ENCODE results near the gene ZNF689.
A peak's percentile ranks its signal among the peaks of the same experiment; 100 is the strongest.
"Not testable (repeated sequence)": the region's sequence is repeated elsewhere in the genome, so short reads cannot be mapped to it uniquely, and the experiment has no call there.

ZNF689 gene

DNA sequence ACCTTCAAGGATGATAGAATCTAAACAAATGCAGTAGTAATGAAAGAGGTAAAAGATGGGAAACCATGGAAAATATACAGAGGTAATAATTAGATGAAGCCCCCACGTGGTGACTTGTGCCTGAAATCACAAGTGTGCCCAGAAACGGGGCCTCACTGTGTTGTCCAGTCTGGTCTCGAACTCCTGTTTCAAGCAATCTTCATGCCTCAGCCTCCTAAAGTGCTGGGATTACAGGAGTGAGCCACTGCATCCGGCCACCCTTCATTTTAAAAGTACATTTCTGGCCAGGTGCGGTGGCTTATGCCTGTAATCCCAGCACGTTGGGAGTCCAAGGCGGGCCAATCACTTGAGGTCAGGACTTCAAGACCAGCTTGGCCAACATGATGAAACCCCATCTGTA lies 26.4 kb upstream of the ZNF689 start:
- no peak overlapping the region for H3K4me3 ChIP-seq (replicated peaks in 1 of 2; ENCODE audit: low read depth in 2 of 2, low read length in 2 of 2)
- DNase-seq (ENCODE audit: low read depth in 2 of 2): no peak
- TF ChIP-seq, protein P1, sequence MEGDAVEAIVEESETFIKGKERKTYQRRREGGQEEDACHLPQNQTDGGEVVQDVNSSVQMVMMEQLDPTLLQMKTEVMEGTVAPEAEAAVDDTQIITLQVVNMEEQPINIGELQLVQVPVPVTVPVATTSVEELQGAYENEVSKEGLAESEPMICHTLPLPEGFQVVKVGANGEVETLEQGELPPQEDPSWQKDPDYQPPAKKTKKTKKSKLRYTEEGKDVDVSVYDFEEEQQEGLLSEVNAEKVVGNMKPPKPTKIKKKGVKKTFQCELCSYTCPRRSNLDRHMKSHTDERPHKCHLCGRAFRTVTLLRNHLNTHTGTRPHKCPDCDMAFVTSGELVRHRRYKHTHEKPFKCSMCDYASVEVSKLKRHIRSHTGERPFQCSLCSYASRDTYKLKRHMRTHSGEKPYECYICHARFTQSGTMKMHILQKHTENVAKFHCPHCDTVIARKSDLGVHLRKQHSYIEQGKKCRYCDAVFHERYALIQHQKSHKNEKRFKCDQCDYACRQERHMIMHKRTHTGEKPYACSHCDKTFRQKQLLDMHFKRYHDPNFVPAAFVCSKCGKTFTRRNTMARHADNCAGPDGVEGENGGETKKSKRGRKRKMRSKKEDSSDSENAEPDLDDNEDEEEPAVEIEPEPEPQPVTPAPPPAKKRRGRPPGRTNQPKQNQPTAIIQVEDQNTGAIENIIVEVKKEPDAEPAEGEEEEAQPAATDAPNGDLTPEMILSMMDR (IDR thresholded peaks at IDR 0.05; ENCODE audit: low read depth, low read length): no peak

DNA sequence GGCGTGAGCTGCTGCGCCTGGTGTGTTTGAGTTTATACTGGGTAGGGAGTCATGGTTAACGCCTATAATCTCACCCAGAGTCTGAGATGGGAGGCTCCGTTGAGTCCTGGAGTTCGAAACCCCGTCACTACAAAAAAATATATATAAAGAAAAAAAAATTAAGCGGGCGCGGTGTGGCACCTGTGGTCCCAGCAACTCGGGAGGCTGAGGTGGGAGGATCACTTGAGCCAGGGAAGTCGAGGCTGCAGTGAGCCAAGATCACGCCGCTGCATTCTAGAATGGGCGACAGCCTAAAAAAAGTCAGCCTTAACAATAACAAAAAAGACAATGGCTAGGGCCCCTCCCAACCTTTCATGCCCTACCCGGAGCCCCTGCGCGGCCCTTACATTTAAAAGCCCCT lies 23.3 kb upstream of the ZNF689 start:
- TF ChIP-seq, protein P1 (IDR thresholded peaks at IDR 0.05; ENCODE audit: low read depth, low read length): no peak
- H3K4me3 ChIP-seq (replicated peaks in 1 of 2; ENCODE audit: low read depth in 2 of 2, low read length in 2 of 2): peak overlapping the region; percentile 70 to 76
- no peak for DNase-seq (ENCODE audit: low read depth in 2 of 2)

DNA sequence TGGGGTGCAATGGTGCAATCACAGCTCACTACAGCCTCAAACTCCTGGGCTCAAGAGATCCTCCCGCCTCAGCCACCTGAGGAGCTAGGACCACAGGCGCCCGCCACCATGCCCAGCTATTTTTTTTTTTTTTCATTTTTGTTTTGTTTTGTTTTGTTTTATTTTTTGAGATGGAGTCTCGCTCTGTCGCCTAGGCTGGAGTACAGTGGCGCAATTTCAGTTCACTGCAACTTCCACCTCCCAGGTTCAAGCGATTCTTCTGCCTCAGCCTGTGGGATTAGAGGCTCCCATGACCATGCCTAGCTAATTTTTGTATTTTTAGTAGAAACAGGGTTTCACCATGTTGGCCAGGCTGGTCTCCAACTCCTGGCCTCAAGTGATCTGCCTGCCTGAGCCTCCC lies 22.3 kb upstream of the ZNF689 start:
- not testable (repeated sequence) for H3K4me3 ChIP-seq (replicated peaks in 1 of 2; ENCODE audit: low read depth in 2 of 2, low read length in 2 of 2); DNase-seq (ENCODE audit: low read depth in 2 of 2)

DNA sequence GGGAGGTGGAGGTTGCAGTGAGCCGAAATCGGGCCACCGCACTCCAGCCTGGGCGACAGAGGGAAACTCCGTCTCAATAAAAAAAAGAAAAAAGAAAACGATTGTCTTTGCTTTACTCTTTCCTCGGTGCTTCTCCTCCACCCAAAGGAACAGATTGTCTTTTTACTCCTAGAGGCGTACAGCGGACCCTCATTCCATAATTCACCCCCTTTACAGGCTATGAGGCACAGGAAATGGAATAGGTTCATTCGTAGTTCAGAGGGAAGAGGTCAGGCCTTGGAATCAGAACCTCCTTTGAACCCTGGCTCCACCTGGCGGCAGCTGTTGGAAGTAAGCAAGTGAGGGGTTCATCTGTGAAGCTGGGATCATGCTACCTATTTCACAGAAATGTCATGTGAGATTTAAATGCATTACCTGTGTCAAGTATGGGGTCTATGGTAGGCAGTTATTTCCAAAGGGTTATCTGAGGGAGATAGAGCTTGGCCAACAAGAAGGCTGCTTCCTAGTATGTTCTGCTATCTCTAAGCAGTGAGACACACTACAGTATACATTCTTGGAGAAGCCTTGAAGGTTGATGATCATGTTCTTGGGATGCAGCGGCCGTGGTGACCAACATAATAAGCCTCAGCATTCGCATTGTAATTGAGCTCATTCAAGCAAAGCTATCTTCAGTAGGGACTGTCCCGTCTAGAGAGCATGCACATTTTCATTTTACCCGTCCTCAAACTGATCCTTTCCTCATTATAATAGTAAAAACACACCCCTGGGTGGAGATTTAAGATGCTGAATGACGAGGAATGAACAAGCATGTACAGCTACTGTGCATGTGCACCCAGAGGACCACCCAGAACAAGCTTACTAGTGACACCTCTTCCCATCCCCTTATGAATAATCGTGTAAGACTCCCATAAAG lies 18.7 kb upstream of the ZNF689 start:
- TF ChIP-seq, protein P1 (IDR thresholded peaks at IDR 0.05; ENCODE audit: low read depth, low read length): peak; percentile 94
- H3K4me3 ChIP-seq (replicated peaks in 1 of 2; ENCODE audit: low read depth in 2 of 2, low read length in 2 of 2): no peak overlapping the region
- DNase-seq (ENCODE audit: low read depth in 2 of 2): peak; percentile 80 to 83

DNA sequence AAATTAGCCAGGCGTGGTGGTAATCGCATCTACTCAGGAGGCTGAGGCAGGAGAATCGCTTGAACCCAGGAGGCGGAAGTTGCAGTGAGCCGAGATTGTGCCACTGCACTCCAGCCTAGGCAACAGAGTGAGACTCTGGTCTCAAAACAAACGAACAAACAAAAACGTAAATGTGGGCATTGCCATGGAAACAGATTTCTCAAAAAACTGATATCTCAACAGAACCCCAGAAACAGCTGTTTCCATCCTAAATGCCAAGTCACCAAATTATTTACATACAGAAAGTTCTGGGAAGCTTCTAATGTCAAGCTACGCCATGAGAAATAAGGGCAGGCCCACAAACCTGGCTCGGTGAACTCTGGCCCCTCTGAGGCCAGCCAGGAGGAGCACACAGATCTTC lies 16.0 kb upstream of the ZNF689 start:
- DNase-seq (ENCODE audit: low read depth in 2 of 2): no peak
- no peak overlapping the region for H3K4me3 ChIP-seq (replicated peaks in 1 of 2; ENCODE audit: low read depth in 2 of 2, low read length in 2 of 2)
- TF ChIP-seq, protein P1 (IDR thresholded peaks at IDR 0.05; ENCODE audit: low read depth, low read length): no peak

DNA sequence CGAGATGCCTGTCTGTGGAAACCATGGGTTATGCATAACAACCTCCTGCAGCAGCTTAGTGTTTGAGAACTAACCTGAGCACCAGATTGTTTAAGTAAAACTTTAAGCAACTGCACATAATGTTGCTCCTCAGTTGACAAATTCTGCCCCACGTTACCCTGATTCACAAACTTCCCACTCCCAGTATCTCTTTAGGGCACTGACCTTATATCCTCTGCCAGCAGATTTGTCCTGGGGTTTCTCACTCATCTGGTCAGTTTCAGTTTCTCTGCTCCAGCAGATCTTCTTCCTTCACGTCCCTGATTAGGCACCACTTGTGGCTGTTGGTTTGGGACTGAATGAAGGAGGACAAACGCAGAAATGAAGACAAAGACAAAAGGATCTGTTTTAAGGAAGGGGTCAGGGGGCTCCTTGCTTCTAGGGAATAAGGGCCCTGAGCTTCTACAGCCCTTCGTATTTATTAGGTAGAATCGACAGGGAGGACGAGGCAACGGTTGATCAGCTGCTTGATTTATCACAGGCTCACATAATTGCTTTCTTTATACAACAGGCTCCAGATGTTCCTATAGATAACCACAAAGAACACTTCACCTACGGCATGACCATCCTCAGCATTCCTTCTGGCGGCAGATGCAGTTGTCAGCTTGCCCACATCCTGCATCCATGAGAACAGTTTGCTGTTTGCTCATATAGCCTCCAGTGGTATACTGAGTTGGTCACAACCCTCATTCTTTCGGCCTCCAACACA lies 13.5 kb upstream of the ZNF689 start:
- DNase-seq (ENCODE audit: low read depth in 2 of 2): no peak
- H3K4me3 ChIP-seq (replicated peaks in 1 of 2; ENCODE audit: low read depth in 2 of 2, low read length in 2 of 2): no peak overlapping the region

More for the DNA sequence above, 13.5 kb upstream of the ZNF689 start:
- TF ChIP-seq, protein P1 (IDR thresholded peaks at IDR 0.05; ENCODE audit: low read depth, low read length): no peak

Measured in cardiac fibroblast (primary cell).